Measurements from ENCODE around the gene GRHPR.

GRHPR gene

DNA sequence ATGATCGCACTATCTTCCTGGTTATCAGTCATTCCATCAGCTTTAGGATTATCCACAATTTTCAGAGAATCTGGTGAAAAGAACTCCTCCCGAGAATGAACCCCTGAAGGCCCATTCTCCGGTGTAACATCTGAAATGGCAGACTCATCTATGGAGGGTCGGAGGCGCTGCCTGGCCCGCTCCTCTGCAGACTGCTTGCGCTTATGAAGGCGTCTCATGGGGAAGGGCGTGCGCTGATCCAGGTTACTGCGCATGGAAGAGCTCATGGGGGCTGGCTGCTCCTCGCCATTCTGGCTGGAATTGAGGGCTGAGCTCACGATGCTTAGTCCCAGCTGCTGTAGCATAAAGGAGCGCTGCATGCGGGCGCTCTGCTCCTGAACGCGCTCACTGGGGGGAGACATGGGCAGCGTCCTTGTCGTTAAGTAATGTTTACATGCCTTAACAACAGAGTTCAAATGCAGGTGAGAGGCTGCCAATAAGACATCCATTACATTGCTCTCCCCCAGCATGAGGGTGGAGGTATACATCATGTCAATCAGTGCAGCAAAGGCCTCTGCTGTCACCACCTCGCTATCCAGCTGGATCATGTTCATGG, 19.4 kb downstream of the GRHPR start:
- TF ChIP-seq ZFX (IDR thresholded peaks at IDR 0.05), result no peak
- TF ChIP-seq, protein P1, sequence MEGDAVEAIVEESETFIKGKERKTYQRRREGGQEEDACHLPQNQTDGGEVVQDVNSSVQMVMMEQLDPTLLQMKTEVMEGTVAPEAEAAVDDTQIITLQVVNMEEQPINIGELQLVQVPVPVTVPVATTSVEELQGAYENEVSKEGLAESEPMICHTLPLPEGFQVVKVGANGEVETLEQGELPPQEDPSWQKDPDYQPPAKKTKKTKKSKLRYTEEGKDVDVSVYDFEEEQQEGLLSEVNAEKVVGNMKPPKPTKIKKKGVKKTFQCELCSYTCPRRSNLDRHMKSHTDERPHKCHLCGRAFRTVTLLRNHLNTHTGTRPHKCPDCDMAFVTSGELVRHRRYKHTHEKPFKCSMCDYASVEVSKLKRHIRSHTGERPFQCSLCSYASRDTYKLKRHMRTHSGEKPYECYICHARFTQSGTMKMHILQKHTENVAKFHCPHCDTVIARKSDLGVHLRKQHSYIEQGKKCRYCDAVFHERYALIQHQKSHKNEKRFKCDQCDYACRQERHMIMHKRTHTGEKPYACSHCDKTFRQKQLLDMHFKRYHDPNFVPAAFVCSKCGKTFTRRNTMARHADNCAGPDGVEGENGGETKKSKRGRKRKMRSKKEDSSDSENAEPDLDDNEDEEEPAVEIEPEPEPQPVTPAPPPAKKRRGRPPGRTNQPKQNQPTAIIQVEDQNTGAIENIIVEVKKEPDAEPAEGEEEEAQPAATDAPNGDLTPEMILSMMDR (conservative IDR thresholded peaks at IDR 0.05), result no peak
- no peak overlapping the region for H3K27ac ChIP-seq

DNA sequence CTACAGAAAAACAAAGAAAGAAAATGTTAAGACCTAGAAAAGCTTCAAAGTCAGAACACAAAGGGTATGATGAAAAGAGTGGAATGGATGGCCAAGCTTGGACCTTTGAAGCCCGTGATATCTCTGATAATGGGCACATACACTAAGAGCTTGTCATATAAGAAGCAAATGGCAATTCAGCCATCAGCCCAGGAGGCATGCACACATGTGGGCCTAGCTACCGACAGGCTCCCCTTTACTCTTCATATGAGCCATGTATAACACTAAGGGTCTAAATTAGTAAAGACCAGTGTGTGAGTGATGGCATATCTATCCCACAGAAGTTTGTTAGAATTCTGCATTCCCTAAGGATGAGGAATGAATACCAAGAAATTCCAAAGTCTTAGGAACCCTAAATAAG, 20.1 kb downstream of the GRHPR start:
- TF ChIP-seq, protein P1 (conservative IDR thresholded peaks at IDR 0.05), result no peak
- no peak for TF ChIP-seq ZFX (IDR thresholded peaks at IDR 0.05)
- no peak overlapping the region for H3K27ac ChIP-seq

DNA sequence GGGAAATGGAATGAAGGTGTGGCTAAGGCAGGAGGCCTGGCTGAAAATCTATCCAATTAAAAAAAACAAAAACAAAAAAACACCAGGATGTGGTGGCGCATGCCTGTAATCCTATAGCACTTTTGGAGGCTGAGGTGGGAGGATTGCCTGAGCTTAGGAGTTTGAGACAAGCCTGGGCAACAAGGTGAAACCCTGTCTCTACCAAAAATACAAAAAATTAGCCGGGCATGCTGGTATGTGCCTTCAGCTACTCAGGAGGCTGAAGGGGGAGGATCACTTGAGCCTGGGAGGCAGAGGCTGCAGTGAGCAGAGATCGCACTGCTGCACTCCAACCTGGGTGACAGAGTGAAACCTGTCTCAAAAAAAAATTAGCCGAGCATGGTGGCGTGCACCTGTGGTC, 21.1 kb downstream of the GRHPR start:
- TF ChIP-seq ZFX (IDR thresholded peaks at IDR 0.05), result no peak
- TF ChIP-seq, protein P1 (conservative IDR thresholded peaks at IDR 0.05), result no peak

DNA sequence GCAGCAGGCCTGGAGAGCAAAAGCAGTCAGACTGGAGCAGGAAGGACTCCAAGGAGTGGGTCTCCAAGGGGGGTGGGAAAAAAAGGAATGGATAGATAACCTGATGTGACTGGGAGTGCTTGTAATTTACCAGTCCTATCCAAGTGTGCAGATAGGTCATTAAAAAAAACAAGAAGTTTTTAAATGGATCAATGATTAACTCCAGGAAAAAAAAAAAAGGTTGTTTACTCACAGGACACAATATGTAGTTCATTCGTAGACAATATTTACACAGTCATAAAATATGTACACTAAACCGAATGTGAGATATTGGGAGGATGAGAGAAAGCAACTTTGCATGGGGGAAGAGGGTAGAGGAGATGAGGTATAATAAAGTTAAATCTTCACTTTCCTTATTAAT, 22.4 kb downstream of the GRHPR start:
- no peak for TF ChIP-seq ZFX (IDR thresholded peaks at IDR 0.05)
- TF ChIP-seq, protein P1 (conservative IDR thresholded peaks at IDR 0.05), result no peak
- H3K27ac ChIP-seq, result no peak overlapping the region

More for the DNA sequence above, 21.1 kb downstream of the GRHPR start:
- H3K27ac ChIP-seq, result no peak overlapping the region

DNA sequence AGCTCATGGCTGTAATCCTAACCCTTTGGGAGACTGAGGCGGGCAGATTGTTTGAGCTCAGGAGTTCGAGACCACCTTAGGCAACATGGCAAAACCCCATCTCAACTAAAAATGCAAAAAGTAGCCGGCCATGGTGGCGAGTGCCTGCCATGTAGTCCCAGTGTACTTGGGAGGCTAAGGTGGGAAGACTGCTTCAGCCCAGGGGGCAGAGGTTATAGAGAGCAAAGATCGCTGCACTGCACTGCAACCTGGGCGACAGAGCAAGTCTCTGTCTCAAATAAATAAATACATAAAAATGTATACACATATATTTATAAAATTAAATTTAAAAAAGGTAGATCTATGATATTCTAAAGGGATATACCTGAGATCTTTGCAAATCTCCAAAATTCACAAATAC, 23.3 kb downstream of the GRHPR start:
- TF ChIP-seq, protein P1 (conservative IDR thresholded peaks at IDR 0.05), result no peak
- TF ChIP-seq ZFX (IDR thresholded peaks at IDR 0.05), result no peak
- no peak overlapping the region for H3K27ac ChIP-seq

DNA sequence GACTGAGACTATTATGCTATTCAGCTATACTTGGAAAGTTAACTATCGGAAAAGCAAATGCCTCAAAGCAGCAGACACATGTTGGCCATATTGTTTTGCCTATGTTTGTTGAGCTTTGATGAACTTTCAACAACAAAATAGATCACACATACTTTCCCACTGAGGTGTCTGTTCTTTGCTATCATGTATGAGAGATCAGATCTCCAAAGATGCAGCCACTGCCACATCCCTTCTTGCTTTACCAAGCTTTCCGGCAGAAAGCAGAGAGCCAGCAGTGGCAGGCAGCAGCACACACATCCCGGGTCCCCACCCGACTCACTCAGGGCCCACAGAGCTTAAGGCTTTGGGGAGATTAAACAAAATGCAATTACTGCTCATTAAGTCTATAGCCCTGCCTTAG, 23.9 kb downstream of the GRHPR start:
- no peak for TF ChIP-seq ZFX (IDR thresholded peaks at IDR 0.05)
- TF ChIP-seq, protein P1 (conservative IDR thresholded peaks at IDR 0.05), result no peak
- H3K27ac ChIP-seq, result no peak overlapping the region

DNA sequence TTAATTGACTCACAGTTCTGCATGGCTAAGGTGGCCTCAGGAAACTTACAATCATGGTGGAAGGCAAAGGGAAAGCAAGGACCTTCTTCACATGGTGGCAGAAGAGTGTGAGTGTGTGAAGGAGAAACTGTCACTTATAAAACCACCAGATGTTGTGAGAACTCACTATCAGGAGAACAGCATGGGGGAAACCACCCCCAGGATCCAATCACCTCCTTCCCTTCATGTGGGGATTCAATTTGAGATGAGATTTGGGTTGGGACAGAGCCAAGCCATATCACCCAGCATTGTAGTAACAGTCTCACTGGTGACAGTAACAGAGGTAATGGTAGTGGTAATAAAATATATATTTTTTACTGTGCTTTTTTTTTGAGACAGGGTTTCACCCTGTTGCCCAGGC, 24.6 kb downstream of the GRHPR start:
- H3K27ac ChIP-seq, result no peak overlapping the region
- TF ChIP-seq, protein P1 (conservative IDR thresholded peaks at IDR 0.05), result no peak
- no peak for TF ChIP-seq ZFX (IDR thresholded peaks at IDR 0.05)

Data from C4-2B (cell line).